Neural progenitor cell (in vitro differentiated cells): ENCODE results near the gene RFX7.

Experiments
- CTCF ChIP-seq: fragments of 200-600 bp; sonication (generic); IDR thresholded peaks from 2 replicates; pipeline ENCODE4 v1.5.1; 2017; ENCODE audit warnings: antibody characterized with exemption, mild to moderate bottlenecking
- EZH2phosphoT487 ChIP-seq: fragments of 200-600 bp; sonication (generic); IDR thresholded peaks from 2 replicates; pipeline ENCODE4 v1.6.1; 2017; ENCODE audit warnings: antibody characterized with exemption

- TF ChIP-seq CTCF (peak; percentile 73), EZH2phosphoT487 (no peak)
Observed at GRCh38 chr15:56052395-56053045, 191.2 kb downstream of the RFX7 start.
